Measurements from ENCODE around the gene CTBP2.

GRCh38 chr10:125203186-125203800 lies 42.9 kb upstream of the CTBP2 start:
- TF ChIP-seq CTCF (IDR thresholded peaks at IDR 0.05), result no peak
- no peak for TF ChIP-seq POLR2A (IDR thresholded peaks at IDR 0.05)
